Naive thymus-derived CD4-positive, alpha-beta T cell (primary cell): ENCODE results near the gene TMEM42. TPM values are rescaled to one million over a fixed set of nuclear protein-coding genes. Genes with fewer than 3 reads are reported as not detected.
"Not testable (repeated sequence)": the region's sequence is repeated elsewhere in the genome, so short reads cannot be mapped to it uniquely, and the experiment has no call there.

Experiments
- ATAC-seq: fragments of 150-1000 bp; cut with Tn5 transposase; 2 replicates; pipeline ENCODE4 v1.10.0; 2021; ENCODE audit warnings: mild to moderate bottlenecking, moderate library complexity
- CTCF ChIA-PET: fragments of 350-600 bp; sonication (Branson Sonifier 250); formaldehyde crosslinking; loops from one replicate; lab custom pipeline; 2021; ENCODE audit warnings: antibody characterized with exemption; lab: Charles Lee
- POLR2A ChIA-PET: fragments of 350-600 bp; sonication (Branson Sonifier 250); formaldehyde crosslinking; loops from one replicate; lab custom pipeline; 2021; ENCODE audit warnings: antibody characterized with exemption, inconsistent platforms; lab: Charles Lee
- DNase-seq, 9 donors: peaks; one replicate each; pipeline versions ENCODE4 v3.0.0 to v3.0.0-alpha.2; 2020 to 2022; ENCODE audit warnings: mixed read lengths in 1 of 9
- H3K27ac ChIP-seq: one replicate; pipeline ENCODE4 v1.7.0; 2013; ENCODE audit warnings: mild to moderate bottlenecking, low read depth, low read length, moderate library complexity
- H3K27me3 ChIP-seq, 2 donors: one replicate each; pipeline ENCODE4 v1.7.0; 2013; ENCODE audit warnings: low read length in 2 of 2, mild to moderate bottlenecking in 2 of 2, moderate library complexity in 2 of 2; ENCODE audit not compliant: control insufficient read depth in 2 of 2, insufficient read depth in 2 of 2
- H3K36me3 ChIP-seq, 3 experiments: 1 replicate in 2 of 3; 2 replicates in 1 of 3; pipeline ENCODE4 v1.7.0; 2013; ENCODE audit warnings: low read length in 3 of 3, mild to moderate bottlenecking in 3 of 3, moderate library complexity in 1 of 3; ENCODE audit not compliant: insufficient read depth in 3 of 3, control insufficient read depth in 2 of 3
- H3K4me1 ChIP-seq, 2 donors: one replicate each; pipeline ENCODE4 v1.7.0; 2013; ENCODE audit warnings: low read length in 2 of 2, mild to moderate bottlenecking in 2 of 2, moderate library complexity in 1 of 2; ENCODE audit not compliant: control insufficient read depth in 2 of 2, insufficient read depth in 2 of 2
- H3K4me3 ChIP-seq: 2 replicates; pipeline ENCODE4 v1.7.0; 2013; ENCODE audit warnings: mild to moderate bottlenecking, low read length
- H3K9me3 ChIP-seq, 3 experiments: 1 replicate in 2 of 3; 2 replicates in 1 of 3; pipeline ENCODE4 v1.7.0; 2013; ENCODE audit warnings: low read length in 3 of 3; ENCODE audit not compliant: control insufficient read depth in 2 of 3
- H3K27ac Mint-ChIP-seq, 9 donors: one replicate each; pipeline ENCODE4 v1.8.0; 2020 to 2022; ENCODE audit warnings: mixed read lengths in 9 of 9, mild to moderate bottlenecking in 8 of 9, moderate library complexity in 5 of 9, inconsistent platforms in 2 of 9
- H3K27me3 Mint-ChIP-seq, 5 donors: one replicate each; pipeline ENCODE4 v1.8.0; 2021 to 2022; ENCODE audit warnings: mixed read lengths in 5 of 5, mild to moderate bottlenecking in 1 of 5
- H3K36me3 Mint-ChIP-seq, 5 donors: one replicate each; pipeline ENCODE4 v1.8.0; 2020 to 2022; ENCODE audit warnings: mixed read lengths in 5 of 5, mild to moderate bottlenecking in 3 of 5, inconsistent platforms in 1 of 5
- H3K4me1 Mint-ChIP-seq, 7 donors: one replicate each; pipeline ENCODE4 v1.8.0; 2020 to 2022; ENCODE audit warnings: mixed read lengths in 7 of 7, mild to moderate bottlenecking in 3 of 7, inconsistent platforms in 1 of 7
- H3K4me3 Mint-ChIP-seq, 10 donors: one replicate each; pipeline ENCODE4 v1.8.0; 2020 to 2022; ENCODE audit warnings: mild to moderate bottlenecking in 10 of 10, mixed read lengths in 10 of 10, moderate library complexity in 6 of 10, inconsistent platforms in 2 of 10
- H3K9me3 Mint-ChIP-seq, 11 donors: one replicate each; pipeline ENCODE4 v1.8.0; 2020 to 2022; ENCODE audit warnings: mixed read lengths in 11 of 11, mild to moderate bottlenecking in 4 of 11, inconsistent platforms in 1 of 11, moderate library complexity in 1 of 11
- intact Hi-C, 2 donors: fragments of 100-400 bp; cut with micrococcal nuclease; formaldehyde crosslinking; loops; one replicate each; pipeline ENCODE4 v1.15.1; 2023
- polyA plus RNA-seq, 2 donors: library from polyadenylated mRNA; unstranded; fragments of 300-500 nt; fragmentation: Illumina TruSeq; gene quantifications; one replicate each; pipeline ENCODE4 v1.2.3, GENCODE V29; 2021
- total RNA-seq, 6 experiments: library from RNA in 5 of 6; stranded (reverse) in 5 of 6; gene quantifications; 1 replicate in 5 of 6; 2 replicates in 1 of 6; pipeline ENCODE4 v1.2.3 and lab custom pipeline; 2021 to 2026

The TMEM42 gene
- total and polyA plus RNA-seq, 7 experiments from 2014 or later, result 12.1 to 74.5 (median 24.6) TPM

- ATAC-seq, result no peak
- intact Hi-C loops, result no loop called here
- no peaks in the 10 kb centered on the region for H3K4me1 ChIP-seq
- no peak for DNase-seq
- ChIA-PET CTCF (no interaction called here), POLR2A (interaction anchor here (0.6 kb wide), 1 partner anchor 20 kb away, joined by 4 read pairs; no protein-coding TSS in a partner anchor)
- no peaks in the 10 kb centered on the region for H3K9me3 ChIP-seq
- H3K4me3 ChIP-seq, result no peak overlapping the region
- Mint-ChIP-seq H3K27ac (no peak overlapping the region), H3K4me3 (no peak overlapping the region), H3K4me1 (no peaks in the 10 kb centered on the region), H3K27me3 (no peaks in the 10 kb centered on the region), H3K36me3 (peaks cover 0 to 40% (median 0%) of the 10 kb centered on the region in 5 donors), H3K9me3 (no peaks in the 10 kb centered on the region)
- H3K27ac ChIP-seq, result no peak overlapping the region
- no peaks in the 10 kb centered on the region for H3K27me3 ChIP-seq
- H3K36me3 ChIP-seq, result no peaks in the 10 kb centered on the region
These were observed 15.9 kb upstream of the TMEM42 start for GRCh38 chr3:44845528-44846520.

GRCh38 chr3:44848634-44849033, 13.1 kb upstream of the TMEM42 start:
- no peaks in the 10 kb centered on the region for H3K36me3 ChIP-seq
- no peaks in the 10 kb centered on the region for H3K27me3 Mint-ChIP-seq
- no peaks in the 10 kb centered on the region for H3K27me3 ChIP-seq
- ChIA-PET POLR2A (no interaction called here), CTCF (no interaction called here)
- H3K27ac ChIP-seq, result no peak overlapping the region
- no peak for DNase-seq
- no peaks in the 10 kb centered on the region for H3K9me3 Mint-ChIP-seq
- peaks cover 0 to 37% (median 0%) of the 10 kb centered on the region in 5 donors for H3K36me3 Mint-ChIP-seq
- no peaks in the 10 kb centered on the region for H3K9me3 ChIP-seq
- no peaks in the 10 kb centered on the region for H3K4me1 Mint-ChIP-seq
- intact Hi-C loops, result no loop called here
- H3K4me1 ChIP-seq, result no peaks in the 10 kb centered on the region
- no peak overlapping the region for H3K4me3 Mint-ChIP-seq
- no peak for ATAC-seq
- no peak overlapping the region for H3K27ac Mint-ChIP-seq
- H3K4me3 ChIP-seq, result no peak overlapping the region

- H3K4me1 ChIP-seq, H3K9me3 ChIP-seq, H3K36me3 ChIP-seq, H3K4me3 ChIP-seq, H3K9me3 Mint-ChIP-seq, H3K4me1 Mint-ChIP-seq, H3K27me3 Mint-ChIP-seq, DNase-seq, ATAC-seq, intact Hi-C loops, H3K27me3 ChIP-seq, H3K27ac ChIP-seq, H3K4me3 Mint-ChIP-seq, POLR2A ChIA-PET, CTCF ChIA-PET, H3K27ac Mint-ChIP-seq: not testable (repeated sequence)
- H3K36me3 Mint-ChIP-seq, result peaks cover 0 to 11% (median 0%) of the 10 kb centered on the region in 5 donors
These were observed 5.0 kb upstream of the TMEM42 start for GRCh38 chr3:44856663-44857062.

GRCh38 chr3:44860117-44860516, 1.6 kb upstream of the TMEM42 start:
- POLR2A ChIA-PET, result no interaction called here

GRCh38 chr3:44862226-44862637, 520 bp downstream of the TMEM42 start:
- H3K9me3 Mint-ChIP-seq, result peaks cover 0 to 2% (median 0%) of the 10 kb centered on the region in 11 donors
- peaks cover 28 to 55% (median 49%) of the 10 kb centered on the region in 7 donors for H3K4me1 Mint-ChIP-seq
- H3K36me3 Mint-ChIP-seq, result peaks cover 4 to 17% (median 6%) of the 10 kb centered on the region in 5 donors
- Histone ChIP-seq H3K36me3 (no peaks in the 10 kb centered on the region), H3K9me3 (no peaks in the 10 kb centered on the region), H3K4me1 (peaks cover 18 to 31% of the 10 kb centered on the region in 2 donors), H3K27ac (peak overlapping the region; percentile 76), H3K27me3 (no peaks in the 10 kb centered on the region), H3K4me3 (peak overlapping the region; percentile 49)
- peak overlapping the region; percentile 86 to 97 (median 90) for H3K27ac Mint-ChIP-seq
- intact Hi-C loops, result loop anchor here (1.0 to 10.0 kb wide), 7 partner anchors 114 to 1240 kb away; partner anchors contain the start of genes EXOSC7 (in 2 of the 2), ZDHHC3 (in 2 of the 2), ANO10 (in 1 of the 2) and LZTFL1 (in 1 of the 2)
- peak; percentile 18 for ATAC-seq
- DNase-seq, result peak in 6 of 9 donors; percentile 12 to 36 (median 30)
- CTCF ChIA-PET, result interaction anchor here (0.6 kb wide), 1 partner anchor 168 kb away, joined by 3 read pairs; no protein-coding TSS in a partner anchor
- peak overlapping the region; percentile 88 to 92 (median 90) for H3K4me3 Mint-ChIP-seq
- no peaks in the 10 kb centered on the region for H3K27me3 Mint-ChIP-seq
- POLR2A ChIA-PET, result interaction anchor here (0.6 kb wide), 1 partner anchor 72 kb away, joined by 3 read pairs; no protein-coding TSS in a partner anchor

More at GRCh38 chr3:44860117-44860516, 1.6 kb upstream of the TMEM42 start:
- Histone ChIP-seq H3K27me3 (no peaks in the 10 kb centered on the region), H3K4me3 (no peak overlapping the region), H3K27ac (no peak overlapping the region), H3K4me1 (peaks cover 7 to 17% of the 10 kb centered on the region in 2 donors), H3K9me3 (no peaks in the 10 kb centered on the region), H3K36me3 (no peaks in the 10 kb centered on the region)
- Mint-ChIP-seq H3K27me3 (no peaks in the 10 kb centered on the region), H3K4me1 (peaks cover 12 to 34% (median 29%) of the 10 kb centered on the region in 7 donors), H3K36me3 (peaks cover 0 to 4% (median 0%) of the 10 kb centered on the region in 5 donors), H3K27ac (no peak overlapping the region), H3K9me3 (no peaks in the 10 kb centered on the region), H3K4me3 (peak overlapping the region in 4 of 10 donors; percentile 50 to 92 (median 61))
- intact Hi-C loops, result loop anchor here (2.0 to 10.0 kb wide), 7 partner anchors 117 to 1238 kb away; partner anchors contain the start of genes ANO10 (in 2 of the 2), EXOSC7 (in 1 of the 2), LZTFL1 (in 1 of the 2) and SACM1L (in 1 of the 2)
- no peak for DNase-seq
- ATAC-seq, result no peak
- CTCF ChIA-PET, result no interaction called here

- Mint-ChIP-seq H3K9me3 (peaks cover 0 to 10% (median 0%) of the 10 kb centered on the region in 11 donors), H3K27me3 (no peaks in the 10 kb centered on the region), H3K27ac (peak overlapping the region; percentile 58 to 93 (median 85)), H3K4me1 (peaks cover 28 to 63% (median 52%) of the 10 kb centered on the region in 7 donors), H3K36me3 (peaks cover 6 to 26% (median 9%) of the 10 kb centered on the region in 5 donors), H3K4me3 (peak overlapping the region; percentile 2 to 73 (median 57))
- Histone ChIP-seq H3K4me3 (no peak overlapping the region), H3K27me3 (no peaks in the 10 kb centered on the region), H3K4me1 (peaks cover 18 to 31% of the 10 kb centered on the region in 2 donors), H3K9me3 (no peaks in the 10 kb centered on the region), H3K27ac (peak overlapping the region; percentile 17), H3K36me3 (no peaks in the 10 kb centered on the region)
- ChIA-PET CTCF (no interaction called here), POLR2A (interaction anchor here (0.6 to 0.7 kb wide), 2 partner anchors 20 to 56 kb away, joined by 4 read pairs; no protein-coding TSS in a partner anchor)
- no peak for ATAC-seq
- DNase-seq, result peak in 3 of 9 donors; percentile 7 to 28 (median 16)
- intact Hi-C loops, result loop anchor here (1.0 to 10.0 kb wide), 3 partner anchors 527 to 819 kb away; partner anchors contain the start of genes SACM1L (in 1 of the 2) and TCAIM (in 1 of the 2)
These were observed 3.7 kb downstream of the TMEM42 start for GRCh38 chr3:44865272-44866035.
